HG03442 (cell line): ENCODE data around the gene REPS2.
A peak's percentile ranks its signal among the peaks of the same experiment; 100 is the strongest.

Experiments used
- ATAC-seq: cut with Tn5 transposase; IDR thresholded peaks from one replicate; pipeline ENCODE4 v1.9.1; 2021; ENCODE audit warnings: mild to moderate bottlenecking, moderate library complexity; ENCODE audit not compliant: unreplicated experiment

REPS2 gene

GRCh38 chrX:17077361-17077760 is 130.9 kb downstream of the REPS2 start:
- ATAC-seq, result no peak

GRCh38 chrX:17078031-17078720 is 131.7 kb downstream of the REPS2 start:
- ATAC-seq, result no peak

GRCh38 chrX:17081511-17081910 is 135.1 kb downstream of the REPS2 start:
- no peak for ATAC-seq

GRCh38 chrX:17081968-17082367 is 135.5 kb downstream of the REPS2 start:
- no peak for ATAC-seq

GRCh38 chrX:17082831-17083230 is 136.4 kb downstream of the REPS2 start:
- no peak for ATAC-seq

DNA sequence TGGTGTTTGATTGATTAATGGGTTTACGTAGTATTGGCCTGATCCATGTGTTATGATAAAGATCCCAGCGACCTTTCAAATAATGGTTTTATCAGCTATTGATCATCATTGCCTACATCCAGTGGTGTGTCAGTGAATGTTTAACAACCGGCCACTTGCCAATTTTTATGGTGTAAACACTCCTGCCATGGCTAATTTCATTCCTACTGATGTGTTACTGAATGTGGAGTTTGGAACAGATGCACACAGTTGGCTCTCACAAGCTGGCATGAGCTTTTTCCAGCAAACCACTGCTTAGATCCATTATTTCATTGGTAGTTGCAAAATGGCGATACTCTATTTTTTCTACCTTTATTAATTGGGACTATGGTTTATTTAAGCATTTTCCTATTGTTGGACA is 139.9 kb downstream of the REPS2 start:
- no peak for ATAC-seq

- ATAC-seq, result no peak
Measured at GRCh38 chrX:17095161-17095560, 148.7 kb downstream of the REPS2 start.

GRCh38 chrX:17098516-17099247 is 152.2 kb downstream of the REPS2 start:
- ATAC-seq, result peak; percentile 53

DNA sequence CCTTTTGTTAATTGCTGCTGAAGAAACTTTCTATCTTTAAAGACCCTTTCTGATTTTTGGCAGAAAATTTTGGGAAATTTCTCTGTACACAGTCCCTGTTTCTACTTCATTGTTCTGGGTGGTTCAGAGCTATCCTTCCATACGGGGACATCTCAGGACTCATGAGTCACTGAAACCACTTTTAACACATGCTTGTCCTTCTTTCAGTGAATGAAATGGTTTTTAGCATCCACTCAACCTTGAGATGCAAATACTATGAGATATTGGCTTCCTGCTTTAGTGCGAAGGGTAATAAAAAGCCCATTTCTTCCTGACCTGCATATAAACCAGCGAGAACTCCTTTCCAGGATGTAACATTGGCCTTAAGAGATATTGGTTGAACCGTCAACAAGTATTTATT is 158.0 kb downstream of the REPS2 start:
- no peak for ATAC-seq

DNA sequence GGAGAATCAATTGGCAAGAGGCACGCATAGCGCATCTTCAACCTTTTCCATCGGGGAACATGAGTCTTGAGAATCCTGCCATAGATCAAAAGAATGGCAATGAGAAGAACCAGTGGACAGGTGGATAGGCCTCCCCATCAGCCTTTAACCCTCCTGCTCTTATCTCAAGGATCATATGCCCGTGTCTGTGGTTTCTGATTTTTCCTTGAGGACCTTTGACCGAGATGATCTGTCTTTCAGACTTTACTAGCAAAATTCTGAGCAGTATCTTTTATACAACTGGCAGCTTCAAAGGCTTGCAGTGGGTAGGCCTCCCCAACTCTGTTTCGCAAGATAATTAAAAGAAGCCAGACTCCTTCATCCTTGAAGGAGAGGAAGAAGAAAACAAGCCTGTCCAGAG is 174.4 kb downstream of the REPS2 start:
- ATAC-seq, result no peak

GRCh38 chrX:17154001-17154400 is 207.5 kb downstream of the REPS2 start:
- ATAC-seq, result no peak

DNA sequence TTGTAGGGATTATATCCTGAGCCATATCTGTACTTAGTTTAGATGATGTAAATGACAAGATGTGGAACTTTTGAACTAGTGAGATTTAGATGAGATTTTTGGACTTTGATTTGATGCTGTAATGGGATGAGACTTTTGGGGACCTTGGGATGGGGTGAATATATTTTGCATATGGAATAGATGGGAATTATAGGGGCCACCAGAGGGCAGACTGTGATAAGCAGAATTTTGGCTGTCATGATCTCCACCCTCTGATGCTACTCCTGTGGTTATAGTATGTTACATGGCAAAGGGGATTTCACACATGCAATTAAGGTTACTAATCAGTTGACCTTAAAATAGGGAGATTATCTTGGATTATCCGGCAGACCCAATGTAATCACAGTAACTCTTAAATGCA is 214.5 kb downstream of the REPS2 start:
- no peak for ATAC-seq

DNA sequence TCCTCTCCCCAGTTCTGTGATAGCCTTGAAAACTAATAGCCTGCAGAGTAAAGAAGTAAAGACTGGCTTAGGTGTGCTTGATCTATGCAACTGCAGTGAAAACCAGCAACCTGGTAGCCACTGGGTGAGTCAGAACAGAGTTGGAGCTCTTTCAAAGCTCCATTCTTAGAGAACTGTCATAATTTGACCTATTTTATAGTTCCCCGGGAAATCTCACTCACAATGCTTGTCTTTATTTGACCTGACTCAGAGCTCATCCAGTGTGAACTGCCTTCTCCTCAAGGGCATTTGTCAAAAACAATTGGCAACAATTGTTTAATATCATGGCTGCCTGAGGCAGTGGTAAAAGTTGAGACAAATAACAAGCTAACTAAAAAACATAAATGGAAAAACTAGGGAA is 215.5 kb downstream of the REPS2 start:
- no peak for ATAC-seq

GRCh38 chrX:17164079-17164478 is 217.6 kb downstream of the REPS2 start:
- ATAC-seq, result no peak

DNA sequence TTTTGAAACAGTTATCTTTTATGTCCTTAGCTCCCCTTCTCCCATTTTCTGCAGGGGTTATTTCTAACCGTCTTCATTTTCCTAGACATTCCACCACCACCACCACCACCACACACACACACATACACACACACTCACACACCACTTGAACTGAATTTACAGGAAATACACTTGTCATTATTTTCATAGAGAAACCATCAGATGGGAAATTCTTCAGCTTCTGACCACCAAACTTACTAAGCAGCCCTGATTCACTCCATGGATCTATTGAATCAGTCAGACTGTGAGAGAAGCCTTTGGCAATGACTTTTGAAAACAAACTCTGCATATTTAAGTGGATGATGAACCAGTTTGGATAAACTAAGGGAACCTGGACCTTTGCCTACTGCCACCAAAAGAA is 218.5 kb downstream of the REPS2 start:
- ATAC-seq, result no peak

- ATAC-seq, result no peak
Measured at GRCh38 chrX:17167915-17168314, 221.5 kb downstream of the REPS2 start.

- ATAC-seq, result no peak
Measured at GRCh38 chrX:17170973-17171372, 224.5 kb downstream of the REPS2 start.

DNA sequence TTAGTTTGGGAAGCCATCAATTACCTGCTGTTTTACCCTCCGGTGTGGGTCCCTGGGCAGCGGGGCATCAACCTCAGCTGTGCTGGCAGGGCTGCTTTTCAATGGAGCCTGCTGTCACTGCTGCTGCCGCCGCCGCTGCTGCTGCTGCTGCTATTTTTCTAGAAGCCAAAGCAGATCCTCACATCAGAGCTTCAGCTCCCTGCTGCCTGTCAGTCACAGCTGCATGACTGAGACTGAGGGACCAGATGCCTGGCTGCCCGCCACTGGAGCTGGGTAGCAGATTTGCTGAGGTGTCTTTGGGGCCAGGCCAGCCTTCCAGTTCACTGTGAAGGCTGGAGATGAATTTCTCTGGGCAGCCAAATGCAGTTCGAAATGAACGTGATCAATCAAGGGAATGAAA is 228.2 kb downstream of the REPS2 start:
- no peak for ATAC-seq

GRCh38 chrX:17182317-17182716 is 235.9 kb downstream of the REPS2 start:
- no peak for ATAC-seq

- ATAC-seq, result no peak
Measured at GRCh38 chrX:17183566-17183965, 237.1 kb downstream of the REPS2 start.

- ATAC-seq, result no peak
Measured at GRCh38 chrX:17185431-17185830, 239.0 kb downstream of the REPS2 start.

DNA sequence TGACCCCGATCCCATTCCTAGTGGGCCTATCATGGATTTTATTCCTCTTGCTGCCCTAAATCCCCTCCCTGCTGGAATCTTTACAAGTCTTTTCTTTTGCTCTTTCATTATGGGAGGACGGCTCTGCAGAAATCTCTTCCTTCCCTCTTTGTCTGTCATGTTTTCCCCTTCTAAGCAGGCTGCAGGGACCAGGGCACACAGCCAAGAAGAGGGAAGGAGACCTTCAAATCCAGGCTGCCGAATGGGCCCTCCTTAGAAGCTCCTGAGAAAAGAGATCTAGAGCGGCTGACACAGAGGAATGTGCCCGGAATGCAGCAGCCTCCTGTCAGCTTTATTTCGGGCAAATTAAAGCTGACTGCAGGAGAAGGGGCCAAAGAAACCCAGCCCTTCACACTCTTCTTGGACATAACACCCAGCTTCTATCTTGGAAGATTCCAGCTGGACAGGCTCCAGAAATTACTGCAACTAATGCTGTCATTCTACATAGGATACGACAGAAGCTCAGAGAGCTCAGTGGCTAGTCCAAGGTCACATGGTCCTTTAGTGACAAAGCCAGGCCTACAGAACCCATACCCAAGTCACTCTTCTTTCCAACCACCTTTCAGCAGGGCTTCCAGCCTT is 240.8 kb downstream of the REPS2 start:
- ATAC-seq, result no peak
